GM18517 (cell line): ENCODE results near the gene ZNF213.
"Not testable (repeated sequence)": the region's sequence is repeated elsewhere in the genome, so short reads cannot be mapped to it uniquely, and the experiment has no call there.

Source experiments
- ATAC-seq: cut with Tn5 transposase; IDR thresholded peaks from one replicate; pipeline ENCODE4 v1.9.1; 2021; ENCODE audit warnings: mild to moderate bottlenecking, moderate library complexity; ENCODE audit not compliant: unreplicated experiment

Gene ZNF213

GRCh38 chr16:3170440-3171180 is 35.8 kb downstream of the ZNF213 start:
- no peak for ATAC-seq

DNA sequence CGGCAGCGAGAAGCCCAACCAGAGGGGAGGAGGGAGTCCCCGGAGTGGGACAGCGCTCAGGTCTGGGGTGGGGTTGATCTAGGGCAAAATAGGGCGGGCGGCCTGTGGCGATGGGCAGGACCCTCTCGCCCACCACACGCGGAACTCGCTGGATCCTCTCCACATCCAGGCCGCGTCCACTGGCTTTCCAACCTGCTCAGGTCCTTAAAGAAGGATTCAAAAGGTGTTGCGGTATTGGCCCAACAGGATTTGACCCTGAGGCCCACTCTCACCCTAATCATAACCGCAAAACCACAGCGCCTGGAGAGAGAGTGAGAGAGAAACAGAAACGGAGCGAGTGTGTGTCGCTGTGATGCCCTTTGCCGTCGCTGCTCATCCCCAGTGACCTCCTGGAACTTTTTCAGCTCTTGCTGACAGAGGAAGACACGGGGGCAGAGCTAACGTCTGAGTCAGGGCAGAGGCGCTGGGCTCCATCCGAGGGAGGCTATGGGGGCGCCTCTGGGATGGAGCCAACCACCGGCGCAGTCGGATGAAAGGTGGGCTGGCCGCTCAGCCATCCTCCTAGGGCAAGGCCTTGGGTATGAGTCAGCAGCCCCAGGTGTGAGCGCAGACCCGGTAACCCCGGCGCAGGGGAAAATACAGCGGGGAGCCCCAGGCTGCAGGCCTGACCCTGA is 36.5 kb downstream of the ZNF213 start:
- ATAC-seq, result peak; percentile 45

- peak; percentile 22 for ATAC-seq
These were observed 37.2 kb downstream of the ZNF213 start for GRCh38 chr16:3171855-3172593.

GRCh38 chr16:3173892-3174617 is 39.2 kb downstream of the ZNF213 start:
- ATAC-seq, result no peak

DNA sequence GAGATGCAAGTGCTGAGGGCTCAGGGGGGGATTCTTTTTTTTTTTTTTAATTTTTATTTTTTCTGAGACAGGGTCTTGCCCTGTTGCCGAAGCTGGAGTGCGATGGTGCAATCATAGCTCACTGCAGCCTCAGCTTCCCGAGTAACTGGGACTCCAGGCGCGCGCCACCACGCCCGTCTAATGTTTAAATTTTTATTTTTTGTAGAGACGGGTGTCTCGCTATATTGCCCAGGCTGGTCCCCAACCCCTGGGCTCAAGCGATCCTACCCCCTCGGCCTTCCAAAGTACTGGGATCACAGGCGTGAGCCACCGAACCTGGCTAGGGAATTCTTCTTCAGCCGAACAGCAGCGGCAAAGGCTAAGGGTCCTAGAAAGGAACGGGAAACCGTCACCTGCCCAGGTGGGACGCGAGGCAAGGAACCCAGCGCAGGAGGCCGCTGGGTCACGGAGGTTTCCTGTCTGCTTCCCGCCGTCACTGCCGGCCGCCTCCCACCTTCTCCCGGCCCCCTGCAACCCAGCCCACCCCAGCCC is 39.9 kb downstream of the ZNF213 start:
- no peak for ATAC-seq

DNA sequence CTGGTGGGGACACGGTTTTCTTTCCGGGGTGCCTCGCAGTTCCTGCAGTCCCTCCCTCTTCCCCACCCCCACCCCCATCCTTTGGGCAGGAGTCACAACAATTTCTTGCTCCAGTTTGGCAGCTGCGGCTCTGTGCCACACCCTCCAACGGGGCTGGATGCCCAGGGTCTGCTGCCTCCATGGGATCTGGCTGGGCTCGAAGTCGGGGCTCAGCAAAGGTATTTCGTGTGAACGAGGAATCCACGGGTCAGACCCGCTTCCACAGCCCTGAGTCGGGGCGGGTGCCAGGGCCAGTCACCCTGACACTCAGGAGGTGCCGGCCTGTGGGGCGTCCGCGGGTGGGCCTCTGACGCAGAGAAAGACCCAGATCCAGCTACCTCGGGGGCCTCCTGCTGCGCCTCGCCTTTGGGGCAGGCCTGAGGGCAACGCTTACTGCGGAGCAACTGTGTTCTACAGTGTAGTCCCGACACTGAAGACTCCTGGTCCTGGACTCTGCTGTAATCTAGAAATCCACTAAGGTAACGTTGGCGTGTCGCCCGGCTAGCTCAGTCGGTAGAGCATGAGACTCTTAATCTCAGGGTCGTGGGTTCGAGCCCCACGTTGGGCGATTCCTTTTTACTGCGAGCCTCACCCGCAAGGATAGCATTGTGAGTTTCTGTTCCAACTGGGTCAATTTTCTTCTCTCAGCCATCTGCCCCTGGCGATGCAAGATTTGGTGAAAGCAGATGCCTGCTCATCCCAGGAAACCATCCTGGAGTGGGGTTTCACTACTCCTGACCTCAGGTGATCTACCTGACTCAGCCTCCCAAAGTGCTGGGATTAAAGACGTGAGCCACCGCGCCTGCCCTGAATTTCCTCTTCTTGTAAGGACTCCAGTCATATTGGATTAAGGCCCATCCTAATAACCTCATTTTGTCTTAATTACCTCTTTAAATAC is 40.6 kb downstream of the ZNF213 start:
- ATAC-seq, result no peak

GRCh38 chr16:3179651-3180050 is 44.8 kb downstream of the ZNF213 start:
- ATAC-seq, result no peak

- no peak for ATAC-seq
These were observed 45.6 kb downstream of the ZNF213 start for GRCh38 chr16:3180445-3180878.

GRCh38 chr16:3182293-3182607 is 47.4 kb downstream of the ZNF213 start:
- ATAC-seq, result not testable (repeated sequence)

DNA sequence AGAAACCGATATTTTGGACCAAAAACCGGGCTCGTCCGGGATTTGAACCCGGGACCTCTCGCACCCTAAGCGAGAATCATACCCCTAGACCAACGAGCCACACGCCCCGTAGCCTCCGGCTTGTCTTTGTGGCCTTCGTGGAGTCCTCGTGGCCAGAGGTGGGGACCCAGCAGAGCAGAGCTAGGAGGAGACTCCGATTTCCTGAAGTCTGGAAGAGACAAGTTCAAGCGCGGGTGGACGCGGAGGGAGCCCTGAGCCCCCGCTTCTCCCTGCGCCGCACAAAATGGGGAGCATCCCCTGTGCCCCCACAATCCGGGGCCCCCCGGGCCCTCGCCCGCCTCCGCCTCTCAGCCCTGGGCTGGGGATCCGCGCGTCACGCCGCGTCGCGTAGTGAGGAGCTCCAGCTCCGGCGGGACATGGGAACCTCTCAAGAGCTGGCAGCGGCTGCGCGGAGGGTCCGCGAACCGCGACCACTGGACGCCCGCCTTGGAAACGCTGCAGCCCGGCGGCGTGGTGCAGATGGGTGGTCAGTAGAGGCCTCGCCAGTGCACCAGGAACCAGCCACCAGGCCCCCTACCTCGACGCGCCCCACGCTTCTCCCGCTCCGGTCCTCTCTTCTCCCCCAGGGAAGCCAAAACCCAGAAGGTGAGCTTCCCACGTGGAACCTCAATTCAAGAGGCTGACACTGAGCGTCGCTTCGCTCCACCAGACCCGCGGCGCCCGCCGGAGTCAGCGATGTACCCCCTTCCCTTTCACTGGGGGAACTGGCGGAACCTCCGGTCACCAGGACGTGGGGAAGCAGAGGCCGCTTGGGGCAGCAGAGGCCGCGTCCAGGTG is 48.0 kb downstream of the ZNF213 start:
- no peak for ATAC-seq

GRCh38 chr16:3183445-3184139 is 48.8 kb downstream of the ZNF213 start:
- ATAC-seq, result no peak

DNA sequence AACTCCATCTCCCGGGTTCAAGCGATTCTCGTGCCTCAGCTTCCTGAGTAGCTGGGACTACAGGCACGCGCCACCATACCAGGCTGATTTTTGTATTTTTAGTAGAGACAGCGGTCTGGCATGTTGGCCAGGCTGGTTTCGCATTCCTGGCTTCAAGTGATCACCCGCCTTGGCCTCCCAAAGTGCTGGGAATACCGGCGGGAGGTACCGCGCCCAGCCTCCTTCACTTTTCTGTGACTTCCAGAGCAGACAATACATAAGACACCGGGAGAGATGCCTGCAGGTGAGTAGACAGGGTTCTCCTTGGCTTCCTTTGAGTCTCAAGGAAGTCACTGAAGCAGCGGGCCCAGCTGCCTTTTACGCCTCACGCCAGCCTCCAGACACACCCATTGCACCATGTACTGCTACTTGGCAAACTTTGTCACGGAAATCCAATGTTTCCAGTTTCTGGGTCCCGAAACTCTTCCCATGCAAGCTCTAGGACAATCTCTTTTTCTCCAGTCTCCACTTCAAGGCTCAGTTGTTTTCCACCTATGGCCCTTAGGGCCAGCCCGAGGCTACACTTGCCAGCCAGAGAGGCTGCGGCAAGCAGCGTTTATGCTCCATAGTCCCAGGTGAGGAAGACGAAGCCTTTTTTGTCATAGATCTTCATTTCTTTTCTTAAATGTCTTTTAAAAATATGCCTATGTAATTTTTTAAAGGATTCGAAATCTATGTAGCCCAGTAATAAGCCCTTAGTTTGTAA is 52.3 kb downstream of the ZNF213 start:
- ATAC-seq, result no peak

DNA sequence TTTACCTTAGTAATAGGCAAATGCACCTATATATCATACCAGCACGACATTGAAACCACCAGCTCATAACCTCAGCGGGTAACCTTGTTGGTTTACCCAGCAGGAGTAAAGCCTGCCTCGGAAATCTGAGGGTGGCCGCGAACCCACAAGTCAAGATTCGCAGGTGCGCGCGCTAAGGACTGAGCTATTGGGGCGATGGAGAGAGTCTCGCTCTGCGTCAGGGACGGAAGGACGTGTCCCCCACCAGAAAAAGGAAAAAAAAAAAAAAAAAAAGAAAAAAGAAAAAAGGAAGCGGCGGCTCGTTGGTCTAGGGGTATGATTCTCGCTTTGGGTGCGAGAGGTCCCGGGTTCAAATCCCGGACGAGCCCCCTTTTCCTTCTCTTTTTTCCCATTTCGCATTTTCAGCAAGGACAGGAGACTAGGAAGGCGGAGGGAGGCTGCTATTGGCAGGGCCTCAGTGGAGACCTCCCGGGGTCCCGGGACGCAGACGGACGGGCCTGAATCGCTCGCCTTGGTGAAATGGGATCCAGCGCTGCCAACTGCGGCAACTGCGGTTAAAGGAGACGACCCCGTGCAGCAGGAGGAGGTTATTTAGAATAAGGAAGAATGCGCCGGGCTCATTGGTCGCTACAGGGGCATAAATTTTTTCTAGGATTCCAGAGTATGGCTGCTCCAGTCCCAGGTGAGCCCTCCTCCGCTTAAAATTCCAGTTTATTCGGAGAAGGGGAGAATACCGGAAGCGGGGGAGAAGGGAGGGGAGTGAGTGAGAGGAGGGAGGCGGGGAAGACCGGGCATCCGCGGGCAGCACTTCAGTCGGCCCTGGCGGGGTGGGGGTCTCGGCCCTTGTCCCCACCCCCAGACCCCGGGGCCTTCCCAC is 53.2 kb downstream of the ZNF213 start, which contains the start of gene OR1F1:
TSS of gene OR1F1 (plus strand) at position 407 of the 877 bp plus-strand sequence.
- no peak for ATAC-seq

DNA sequence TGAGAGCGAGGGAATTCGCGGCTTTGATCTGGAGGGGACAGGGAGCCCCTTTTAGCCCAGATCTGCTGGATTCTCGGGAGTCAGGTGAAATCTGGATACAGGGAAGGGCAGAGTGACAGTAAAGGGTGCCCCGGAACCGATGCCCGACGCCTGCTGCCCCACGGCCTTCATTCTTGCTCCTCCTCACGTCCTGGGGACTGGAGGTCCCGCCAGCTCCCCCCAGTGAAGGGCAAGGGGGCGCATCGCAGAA is 53.8 kb downstream of the ZNF213 start:
- ATAC-seq, result no peak

DNA sequence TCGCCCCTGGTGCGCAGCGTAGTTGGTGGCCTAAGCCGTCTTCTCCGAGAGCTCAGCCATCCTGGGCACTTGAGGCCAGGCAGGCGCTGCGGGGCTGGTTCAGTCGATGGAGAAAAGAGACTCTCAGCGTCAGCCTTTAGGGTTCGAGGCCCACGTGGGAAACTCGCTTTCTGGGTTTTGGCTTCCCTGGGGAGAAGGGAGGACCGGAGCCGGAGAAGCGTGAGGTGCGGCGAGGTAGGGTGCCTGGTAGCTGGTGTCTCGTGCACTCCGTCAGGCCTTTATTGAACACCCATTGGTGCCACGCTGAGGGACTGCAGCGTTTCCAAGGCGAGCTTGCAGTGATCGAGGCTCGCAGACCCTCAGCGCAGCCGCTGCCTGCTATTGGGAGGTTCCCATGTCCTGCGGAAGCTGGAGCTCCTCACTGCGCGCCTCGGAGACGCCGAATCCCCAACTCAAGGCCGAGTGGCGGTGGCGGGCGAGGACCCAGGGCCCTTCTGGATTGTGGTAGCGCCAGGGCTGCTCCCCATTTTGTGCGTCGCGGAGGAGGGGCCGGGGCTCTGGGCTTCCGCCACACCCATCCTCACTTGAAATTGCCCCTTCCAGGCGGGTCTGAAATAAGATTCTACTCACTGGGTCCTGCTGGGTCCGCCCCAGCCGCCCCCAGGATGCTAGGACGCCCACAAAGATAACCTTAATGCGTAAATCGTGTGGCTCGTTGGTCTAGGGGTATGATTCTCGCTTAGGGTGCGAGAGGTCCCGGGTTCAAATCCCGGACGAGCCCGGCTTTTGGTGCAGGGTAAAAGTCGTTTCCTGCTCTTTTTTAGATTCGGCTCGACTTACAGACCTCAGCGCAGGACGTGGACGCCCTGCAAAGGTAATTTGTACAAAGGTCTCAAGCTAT is 54.3 kb downstream of the ZNF213 start:
- no peak for ATAC-seq

DNA sequence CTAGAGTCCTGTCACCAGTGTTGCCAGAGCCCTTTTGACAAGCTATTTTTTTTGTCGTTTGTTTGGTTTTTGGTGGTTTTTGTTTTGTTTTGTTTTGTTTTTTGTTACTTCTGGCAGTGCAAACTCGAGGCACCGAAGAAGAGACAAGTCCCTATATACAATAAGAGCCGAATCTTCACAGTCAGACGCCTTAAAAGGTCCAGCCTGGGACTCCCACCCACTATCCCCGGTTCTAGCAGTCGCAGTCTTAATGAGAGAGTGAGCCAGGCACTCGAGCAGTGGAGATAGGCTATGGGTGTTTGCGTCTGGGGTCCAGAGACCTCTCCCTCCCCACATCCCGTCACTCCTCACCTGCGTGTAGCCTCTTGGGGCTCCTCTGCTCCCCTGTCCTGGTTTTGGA is 55.0 kb downstream of the ZNF213 start:
- ATAC-seq, result no peak
